Measurements from ENCODE around the gene PDE4C. TPM values are rescaled to one million over a fixed set of nuclear protein-coding genes. Genes with fewer than 3 reads are reported as not detected.

PDE4C gene
- total and polyA plus RNA-seq, 10 of the 15 experiments (the other 5 are each of a cell fraction or from before 2014, with no cell fraction given), result 0.08 to 0.73 (median 0.34) TPM

DNA sequence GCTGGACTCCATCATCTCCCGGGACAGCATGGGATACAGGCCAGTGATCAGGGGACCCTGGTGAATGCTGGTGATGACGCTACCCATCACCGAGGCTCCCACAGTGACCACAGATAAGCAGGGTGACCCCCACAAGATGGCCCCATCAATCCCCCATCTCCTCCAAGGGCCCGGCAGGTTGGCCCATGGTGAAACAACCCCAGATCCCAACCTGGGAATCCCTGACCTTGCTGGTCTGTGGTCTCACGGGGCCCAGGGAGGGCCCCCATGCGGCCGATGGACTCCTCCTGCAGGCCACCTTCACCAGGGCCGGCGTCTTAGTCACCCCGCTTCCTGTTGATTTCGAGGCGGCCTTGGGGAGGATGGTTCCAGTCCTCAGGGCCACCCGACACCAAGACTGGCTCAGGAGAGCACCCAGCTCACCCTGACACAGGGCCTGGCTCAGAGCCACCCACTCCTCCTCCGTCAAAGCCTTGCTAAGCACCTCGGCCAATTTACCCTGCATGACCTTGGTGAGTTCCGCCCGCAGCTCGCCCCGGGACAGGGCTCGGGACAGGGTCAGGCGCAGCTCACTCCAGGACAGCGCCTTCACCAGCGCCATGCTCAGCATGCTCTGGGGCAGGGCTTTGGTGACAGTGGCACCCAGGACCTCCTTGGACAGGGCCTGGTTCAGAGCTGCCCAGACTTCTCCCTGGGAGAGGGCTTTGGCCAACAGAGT is 38.1 kb upstream of the PDE4C start (continued):
- no peak for TF ChIP-seq SRF (IDR thresholded peaks at IDR 0.05; ENCODE audit: low read depth in 2 of 2, low read length in 2 of 2)
- TF ChIP-seq NRF1 (conservative IDR thresholded peaks at IDR 0.05; ENCODE audit: low read depth, low read length), result no peak
- TF ChIP-seq IRF4 (IDR thresholded peaks at IDR 0.05; ENCODE audit: low read depth, low read length), result no peak
- no peak for TF ChIP-seq TCF12 (IDR thresholded peaks at IDR 0.05; ENCODE audit: low read depth, low read length)
- TF ChIP-seq, protein P1, sequence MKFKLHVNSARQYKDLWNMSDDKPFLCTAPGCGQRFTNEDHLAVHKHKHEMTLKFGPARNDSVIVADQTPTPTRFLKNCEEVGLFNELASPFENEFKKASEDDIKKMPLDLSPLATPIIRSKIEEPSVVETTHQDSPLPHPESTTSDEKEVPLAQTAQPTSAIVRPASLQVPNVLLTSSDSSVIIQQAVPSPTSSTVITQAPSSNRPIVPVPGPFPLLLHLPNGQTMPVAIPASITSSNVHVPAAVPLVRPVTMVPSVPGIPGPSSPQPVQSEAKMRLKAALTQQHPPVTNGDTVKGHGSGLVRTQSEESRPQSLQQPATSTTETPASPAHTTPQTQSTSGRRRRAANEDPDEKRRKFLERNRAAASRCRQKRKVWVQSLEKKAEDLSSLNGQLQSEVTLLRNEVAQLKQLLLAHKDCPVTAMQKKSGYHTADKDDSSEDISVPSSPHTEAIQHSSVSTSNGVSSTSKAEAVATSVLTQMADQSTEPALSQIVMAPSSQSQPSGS (IDR thresholded peaks at IDR 0.05; ENCODE audit: low read length), result no peak
- TF ChIP-seq DPF2 (IDR thresholded peaks at IDR 0.05), result no peak

DNA sequence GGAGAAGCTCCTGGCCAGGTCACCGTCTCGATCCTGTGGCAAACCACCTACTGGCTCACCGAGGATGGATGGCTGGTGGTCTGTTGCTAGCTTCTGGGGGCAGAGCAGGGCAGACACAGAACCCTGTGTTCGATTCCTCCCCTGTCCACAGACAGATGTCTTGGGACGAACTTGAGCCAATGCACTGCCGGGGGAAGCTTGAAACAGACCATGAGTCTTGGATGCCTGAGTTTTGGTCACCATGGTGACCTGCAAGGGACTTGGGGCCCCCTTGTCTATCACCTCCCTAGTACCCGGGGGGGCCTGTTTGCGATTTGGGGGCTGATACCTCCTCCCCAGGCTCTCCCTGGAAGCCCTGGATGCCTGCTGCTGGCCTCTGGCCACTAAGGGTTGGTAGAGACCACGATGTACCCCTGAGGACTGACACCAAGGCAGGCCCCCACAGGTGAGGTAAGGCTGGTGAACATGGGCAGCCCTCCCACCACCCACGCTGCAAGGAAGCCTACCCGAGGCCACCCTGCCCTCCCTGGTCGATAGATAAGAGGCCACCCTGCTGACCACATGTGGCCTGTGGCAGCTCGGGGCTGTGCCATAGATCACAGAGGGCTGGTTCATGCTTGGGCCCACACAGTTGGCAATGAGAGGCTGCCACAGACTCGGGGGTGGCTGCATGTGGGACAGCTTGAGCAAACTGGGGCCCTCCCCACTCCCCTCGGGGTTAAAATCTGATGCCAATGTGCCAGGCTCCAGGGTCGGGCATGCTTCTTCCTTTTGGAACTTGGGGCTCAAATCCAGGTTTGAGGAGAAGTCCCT is 37.3 kb upstream of the PDE4C start:
- ChIA-PET RAD21 (ENCODE audit: unreplicated experiment) (interaction anchor here (0.9 to 1.6 kb wide), 4 partner anchors 9 to 58 kb away, joined by 3 to 4 read pairs (median 3); no protein-coding TSS in a partner anchor), SMC1A (ENCODE audit: uncharacterized antibody, unreplicated experiment) (interaction anchor here (1.1 kb wide), 1 partner anchor 65 kb away, joined by 3 read pairs; no protein-coding TSS in a partner anchor), POLR2A (interaction anchor here (0.6 kb wide), 1 partner anchor 16 kb away, joined by 3 read pairs; no protein-coding TSS in a partner anchor), CTCF (interaction anchor here (1.1 to 3.0 kb wide), 4 partner anchors 8 to 65 kb away, joined by 3 to 13 read pairs (median 4); no protein-coding TSS in a partner anchor)
- H3K27ac ChIP-seq (ENCODE audit: control insufficient read depth, insufficient read depth), result no peak overlapping the region
- no peaks in the 10 kb centered on the region for H4K20me1 ChIP-seq (ENCODE audit: control insufficient read depth, insufficient read depth)
- H3K36me3 ChIP-seq (ENCODE audit: control insufficient read depth in 2 of 2, insufficient read depth in 2 of 2, low read length in 1 of 2), result no peaks in the 10 kb centered on the region
- in situ Hi-C loops (cut with MboI), result no loop called here
- no peak overlapping the region for H3K4me2 ChIP-seq (ENCODE audit: control insufficient read depth, insufficient read depth)
- FAIRE-seq, result no peak
- H3K27me3 ChIP-seq (replicated peaks in 1 of 2; ENCODE audit: control insufficient read depth in 2 of 2, insufficient read depth in 2 of 2, low read length in 1 of 2), result no peaks in the 10 kb centered on the region
- no peak overlapping the region for H3K9ac ChIP-seq (ENCODE audit: control insufficient read depth, insufficient read depth, low read length)
- no peaks in the 10 kb centered on the region for H3K9me3 ChIP-seq (replicated peaks; ENCODE audit: control insufficient read depth, insufficient read depth, low read length)
- no peak overlapping the region for H3K4me3 ChIP-seq
- intact Hi-C loops (cut with micrococcal nuclease; ENCODE audit: unreplicated experiment), result no loop called here
- ATAC-seq, result no peak
- TF ChIP-seq SUPT20H (IDR thresholded peaks at IDR 0.05; ENCODE audit: borderline replicate concordance, control insufficient read depth, low read depth, low read length) (no peak), NFIC (IDR thresholded peaks at IDR 0.05; ENCODE audit: low read depth, low read length) (no peak), HDAC6 (IDR thresholded peaks at IDR 0.05; ENCODE audit: unreplicated experiment) (no peak)
- TF ChIP-seq, protein P2, sequence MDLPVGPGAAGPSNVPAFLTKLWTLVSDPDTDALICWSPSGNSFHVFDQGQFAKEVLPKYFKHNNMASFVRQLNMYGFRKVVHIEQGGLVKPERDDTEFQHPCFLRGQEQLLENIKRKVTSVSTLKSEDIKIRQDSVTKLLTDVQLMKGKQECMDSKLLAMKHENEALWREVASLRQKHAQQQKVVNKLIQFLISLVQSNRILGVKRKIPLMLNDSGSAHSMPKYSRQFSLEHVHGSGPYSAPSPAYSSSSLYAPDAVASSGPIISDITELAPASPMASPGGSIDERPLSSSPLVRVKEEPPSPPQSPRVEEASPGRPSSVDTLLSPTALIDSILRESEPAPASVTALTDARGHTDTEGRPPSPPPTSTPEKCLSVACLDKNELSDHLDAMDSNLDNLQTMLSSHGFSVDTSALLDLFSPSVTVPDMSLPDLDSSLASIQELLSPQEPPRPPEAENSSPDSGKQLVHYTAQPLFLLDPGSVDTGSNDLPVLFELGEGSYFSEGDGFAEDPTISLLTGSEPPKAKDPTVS (IDR thresholded peaks at IDR 0.05; ENCODE audit: low read depth, low read length), result no peak
- H3K4me1 ChIP-seq (ENCODE audit: control insufficient read depth, insufficient read depth, low read length), result no peaks in the 10 kb centered on the region
- no peak for DNase-seq (ENCODE audit: low read depth, low spot score)
- WGBS (ENCODE audit: insufficient coverage, insufficient replicate concordance, low lambda C conversion rate, missing lambda C conversion rate), result 28% methylated on average over 16 of the region's 16 CpGs
- BruUV-seq (replicated peaks), result no TSS peak
- no peak overlapping the region for H2AFZ ChIP-seq (ENCODE audit: control insufficient read depth, low read depth, low read length)
- no peaks in the 10 kb centered on the region for H3K79me2 ChIP-seq (ENCODE audit: control insufficient read depth, insufficient read depth, low read length)
